ENCODE data around the gene MAGOH.

- TF ChIP-seq POLR2A (IDR thresholded peaks at IDR 0.05) (no peak), CTCF (IDR thresholded peaks at IDR 0.05) (no peak)
Measured at GRCh38 chr1:53244141-53244540, 5.8 kb upstream of the MAGOH start.
